PC-3 (cell line): ENCODE results near the gene CCDC171. TPM values are rescaled to one million over a fixed set of nuclear protein-coding genes. Genes with fewer than 3 reads are reported as not detected.

ENCODE experiments used
- ATAC-seq: fragments of 200-7000 bp; cut with Tn5 transposase; 2 replicates; pipeline ENCODE4 v1.9.1; 2020; ENCODE audit warnings: mild to moderate bottlenecking, moderate library complexity
- BruUV-seq: library from RNA; stranded (reverse); fragments of 400-500 nt; replicated peaks from 2 replicates; lab custom pipeline; 2021; lab: Mats Ljungman, UMichigan
- CTCF ChIA-PET: fragments of 300-600 bp; sonication (Branson Sonifier 250); formaldehyde crosslinking; loops from one replicate; lab custom pipeline; 2022; ENCODE audit warnings: antibody characterized with exemption; lab: Charles Lee
- POLR2A ChIA-PET: fragments of 300-600 bp; sonication (Branson Sonifier 250); formaldehyde crosslinking; loops from one replicate; lab custom pipeline; 2022; ENCODE audit warnings: antibody characterized with exemption; ENCODE audit not compliant: unreplicated experiment; lab: Charles Lee
- DNase-seq: peaks from one replicate; pipeline ENCODE4 v3.0.0-alpha.2; 2015
- H2AFZ ChIP-seq: fragments of 300-600 bp; sonication (generic); 2 replicates; pipeline ENCODE4 v1.6.0; 2016; ENCODE audit warnings: antibody characterized with exemption, low read length
- H3F3A ChIP-seq: fragments of 300-600 bp; sonication (generic); one replicate; pipeline ENCODE4 v1.6.0; 2017; ENCODE audit warnings: antibody characterized with exemption, low read length, control low read depth, mild to moderate bottlenecking; ENCODE audit not compliant: unreplicated experiment
- H3K27ac ChIP-seq: fragments of 300-600 bp; sonication (generic); 2 replicates; pipeline ENCODE4 v1.5.1; 2016; ENCODE audit warnings: mild to moderate bottlenecking, low read length
- H3K27me3 ChIP-seq: fragments of 300-600 bp; sonication (generic); 2 replicates; pipeline ENCODE4 v1.6.1; 2016; ENCODE audit warnings: low read length, mixed read lengths
- H3K36me3 ChIP-seq: fragments of 300-600 bp; sonication (generic); 2 replicates; pipeline ENCODE4 v1.6.1; 2016; ENCODE audit warnings: low read depth, mixed run types, low read length, mixed read lengths
- H3K4me1 ChIP-seq: fragments of 300-600 bp; sonication (generic); 2 replicates; pipeline ENCODE4 v1.5.1; 2016; ENCODE audit warnings: low read length; ENCODE audit not compliant: insufficient read depth
- H3K4me2 ChIP-seq: fragments of 300-600 bp; sonication (generic); 2 replicates; pipeline ENCODE4 v1.6.0; 2016; ENCODE audit warnings: low read length
- H3K4me3 ChIP-seq: fragments of 300-600 bp; sonication (generic); 2 replicates; pipeline ENCODE4 v1.5.1; 2016; ENCODE audit warnings: mild to moderate bottlenecking, low read length, mixed read lengths
- H3K79me2 ChIP-seq: fragments of 300-600 bp; sonication (generic); 2 replicates; pipeline ENCODE4 v1.6.1; 2017; ENCODE audit warnings: low read length, mixed read lengths
- H3K9ac ChIP-seq: fragments of 300-600 bp; sonication (generic); 2 replicates; pipeline ENCODE4 v1.6.0; 2016; ENCODE audit warnings: mild to moderate bottlenecking, low read length
- H3K9me2 ChIP-seq: fragments of 300-600 bp; sonication (generic); replicated peaks from 2 replicates; pipeline ENCODE4 v1.6.1; 2016; ENCODE audit warnings: mixed run types, low read length, mixed read lengths
- H3K9me3 ChIP-seq: fragments of 300-600 bp; sonication (generic); 2 replicates; pipeline ENCODE4 v1.6.1; 2016; ENCODE audit warnings: low read length, mixed read lengths
- H4K20me1 ChIP-seq: fragments of 300-600 bp; sonication (generic); 2 replicates; pipeline ENCODE4 v1.6.1; 2016; ENCODE audit warnings: low read length, mixed read lengths
- EZH2 ChIP-seq: fragments of 300-600 bp; sonication (generic); IDR thresholded peaks from one replicate; pipeline ENCODE4 v1.6.1; 2017; ENCODE audit warnings: antibody characterized with exemption, mild to moderate bottlenecking, low read length; ENCODE audit not compliant: unreplicated experiment
- EZH2phosphoT487 ChIP-seq: fragments of 300-600 bp; sonication (generic); IDR thresholded peaks from 2 replicates; pipeline ENCODE4 v1.6.1; 2018; ENCODE audit warnings: mild to moderate bottlenecking, antibody characterized with exemption, low read length, borderline replicate concordance
- intact Hi-C: fragments of 100-400 bp; cut with micrococcal nuclease; formaldehyde crosslinking; loops from 2 replicates; pipeline ENCODE4 v1.9.0; 2023
- total RNA-seq: library from RNA; depleted of rRNA; stranded (reverse); fragments of >200 nt; gene quantifications from 2 replicates; pipeline ENCODE4 v1.2.3, GENCODE V29; 2014
- TF ChIP-seq, protein P1 (sequence below): fragments of 300-600 bp; sonication (generic); conservative IDR thresholded peaks from 2 replicates; pipeline ENCODE4 v1.5.1; 2017; ENCODE audit warnings: antibody characterized with exemption, low read depth, mild to moderate bottlenecking, low read length

CCDC171 gene
- total RNA-seq, 1 experiment from 2014 or later, result 2.7 TPM

DNA sequence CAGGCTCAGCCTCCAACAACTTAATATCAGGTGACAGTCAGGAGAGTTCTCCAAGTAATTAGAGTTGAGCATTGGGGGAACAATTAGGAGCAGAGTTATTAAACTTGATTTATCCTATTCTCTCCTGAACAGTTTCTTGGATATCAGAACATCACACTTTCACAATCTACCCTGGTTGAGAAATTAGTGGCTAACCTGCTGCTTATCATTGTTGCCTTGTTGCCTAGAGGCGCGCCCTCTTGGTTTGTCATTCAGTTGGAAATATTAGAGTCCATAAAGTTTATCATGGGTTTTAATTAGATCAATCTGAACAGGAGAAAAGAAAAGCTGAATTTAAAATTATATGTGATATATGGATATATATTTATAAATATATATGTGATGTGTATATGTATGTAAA, 291.1 kb downstream of the CCDC171 start:
- H3K27me3 ChIP-seq, result no peaks in the 10 kb centered on the region
- H3K79me2 ChIP-seq, result no peaks in the 10 kb centered on the region
- H3K4me2 ChIP-seq, result no peak overlapping the region
- H4K20me1 ChIP-seq, result no peaks in the 10 kb centered on the region
- H3K4me1 ChIP-seq, result no peaks in the 10 kb centered on the region
- TF ChIP-seq EZH2phosphoT487, result no peak
- no peak for TF ChIP-seq EZH2
- TF ChIP-seq, protein P1, sequence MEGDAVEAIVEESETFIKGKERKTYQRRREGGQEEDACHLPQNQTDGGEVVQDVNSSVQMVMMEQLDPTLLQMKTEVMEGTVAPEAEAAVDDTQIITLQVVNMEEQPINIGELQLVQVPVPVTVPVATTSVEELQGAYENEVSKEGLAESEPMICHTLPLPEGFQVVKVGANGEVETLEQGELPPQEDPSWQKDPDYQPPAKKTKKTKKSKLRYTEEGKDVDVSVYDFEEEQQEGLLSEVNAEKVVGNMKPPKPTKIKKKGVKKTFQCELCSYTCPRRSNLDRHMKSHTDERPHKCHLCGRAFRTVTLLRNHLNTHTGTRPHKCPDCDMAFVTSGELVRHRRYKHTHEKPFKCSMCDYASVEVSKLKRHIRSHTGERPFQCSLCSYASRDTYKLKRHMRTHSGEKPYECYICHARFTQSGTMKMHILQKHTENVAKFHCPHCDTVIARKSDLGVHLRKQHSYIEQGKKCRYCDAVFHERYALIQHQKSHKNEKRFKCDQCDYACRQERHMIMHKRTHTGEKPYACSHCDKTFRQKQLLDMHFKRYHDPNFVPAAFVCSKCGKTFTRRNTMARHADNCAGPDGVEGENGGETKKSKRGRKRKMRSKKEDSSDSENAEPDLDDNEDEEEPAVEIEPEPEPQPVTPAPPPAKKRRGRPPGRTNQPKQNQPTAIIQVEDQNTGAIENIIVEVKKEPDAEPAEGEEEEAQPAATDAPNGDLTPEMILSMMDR, result no peak
- no peak overlapping the region for H2AFZ ChIP-seq
- no peak overlapping the region for H3K4me3 ChIP-seq
- H3K36me3 ChIP-seq, result no peaks in the 10 kb centered on the region
- no peaks in the 10 kb centered on the region for H3K9me2 ChIP-seq
- ChIA-PET POLR2A (no interaction called here), CTCF (no interaction called here)
- BruUV-seq, result no TSS peak
- no peak overlapping the region for H3K27ac ChIP-seq
- intact Hi-C loops, result no loop called here
- no peak overlapping the region for H3K9ac ChIP-seq
- H3F3A ChIP-seq, result no peaks in the 10 kb centered on the region
- H3K9me3 ChIP-seq, result no peaks in the 10 kb centered on the region
- ATAC-seq (no peak), DNase-seq (no peak)

DNA sequence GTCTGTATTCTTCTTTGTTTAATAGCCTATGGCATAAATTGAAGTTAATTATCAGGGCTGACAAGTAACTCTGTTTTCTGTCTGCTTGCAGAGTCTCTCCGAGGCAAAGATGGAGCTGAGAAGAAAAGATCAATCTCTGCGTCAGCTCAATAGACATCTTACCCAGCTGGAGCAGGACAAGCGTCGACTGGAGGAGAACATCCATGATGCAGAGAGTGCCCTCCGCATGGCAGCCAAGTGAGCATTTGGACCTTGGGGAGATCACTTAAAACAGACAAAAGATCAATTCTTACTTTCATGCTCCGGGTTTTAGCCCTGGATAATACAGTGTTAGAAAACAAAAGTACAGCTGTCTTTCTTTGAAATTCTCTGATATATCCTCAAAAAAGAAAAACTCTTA, 293.8 kb downstream of the CCDC171 start:
- no peaks in the 10 kb centered on the region for H3K4me1 ChIP-seq
- H3K36me3 ChIP-seq, result no peaks in the 10 kb centered on the region
- H3K9ac ChIP-seq, result no peak overlapping the region
- intact Hi-C loops, result no loop called here
- BruUV-seq, result no TSS peak
- H3K4me3 ChIP-seq, result no peak overlapping the region
- no peak for TF ChIP-seq EZH2phosphoT487
- TF ChIP-seq EZH2, result no peak
- TF ChIP-seq, protein P1, result no peak
- no peaks in the 10 kb centered on the region for H3K79me2 ChIP-seq
- no peaks in the 10 kb centered on the region for H3K9me3 ChIP-seq
- H3K27me3 ChIP-seq, result no peaks in the 10 kb centered on the region
- POLR2A ChIA-PET, result no interaction called here
- H3K4me2 ChIP-seq, result no peak overlapping the region
- no peak overlapping the region for H3K27ac ChIP-seq
- H3F3A ChIP-seq, result no peaks in the 10 kb centered on the region
- ATAC-seq (no peak), DNase-seq (no peak)
- CTCF ChIA-PET, result no interaction called here
- no peaks in the 10 kb centered on the region for H4K20me1 ChIP-seq
- H2AFZ ChIP-seq, result no peak overlapping the region
- no peaks in the 10 kb centered on the region for H3K9me2 ChIP-seq

DNA sequence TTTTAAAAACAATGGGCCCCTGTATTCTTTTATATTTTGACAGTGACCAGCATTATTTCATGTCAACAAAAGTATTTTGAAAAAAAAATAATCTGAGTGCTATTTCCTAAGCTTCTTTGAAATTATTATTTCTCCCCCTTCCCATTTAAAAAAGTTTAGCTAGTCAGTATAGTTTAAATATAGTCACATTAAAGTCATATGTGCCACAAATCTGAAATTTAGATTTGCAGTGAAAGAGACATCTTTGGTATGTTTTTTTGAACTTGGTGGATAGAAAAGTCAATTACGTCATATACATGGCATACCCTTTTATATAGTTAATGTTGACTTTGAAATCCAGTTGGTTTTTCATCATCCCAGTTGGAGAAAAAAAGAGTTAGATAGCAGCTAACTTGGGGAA, 297.0 kb downstream of the CCDC171 start:
- Histone ChIP-seq H3K4me1 (no peaks in the 10 kb centered on the region), H3K9me3 (no peaks in the 10 kb centered on the region), H2AFZ (no peak overlapping the region), H3K27ac (no peak overlapping the region), H3K9me2 (no peaks in the 10 kb centered on the region), H3F3A (no peaks in the 10 kb centered on the region), H3K36me3 (no peaks in the 10 kb centered on the region), H3K4me3 (no peak overlapping the region), H3K79me2 (no peaks in the 10 kb centered on the region), H4K20me1 (no peaks in the 10 kb centered on the region), H3K9ac (no peak overlapping the region), H3K27me3 (no peaks in the 10 kb centered on the region), H3K4me2 (no peak overlapping the region)
- DNase-seq (no peak), ATAC-seq (no peak)
- BruUV-seq, result no TSS peak
- CTCF ChIA-PET, result no interaction called here
- intact Hi-C loops, result no loop called here
- POLR2A ChIA-PET, result no interaction called here
- TF ChIP-seq, protein P1, result no peak
- TF ChIP-seq EZH2 (no peak), EZH2phosphoT487 (no peak)
